T-helper 2 cell treated with Interferon-gamma antibody and Interleukin-4, amounts not matched to agents 5 μg/mL and 100 μg/mL, for 36 hours (primary cell): ENCODE data around the gene TMPRSS3.

Experiments used
- DNase-seq: peaks from one replicate; pipeline ENCODE4 v3.0.0; 2021; ENCODE audit warnings: low spot score
- H3K27ac Mint-ChIP-seq: one replicate; pipeline ENCODE4 v1.8.0; 2021; ENCODE audit warnings: mild to moderate bottlenecking, mixed read lengths
- H3K27me3 Mint-ChIP-seq: one replicate; pipeline ENCODE4 v1.8.0; 2021; ENCODE audit warnings: low read depth, mixed read lengths
- H3K36me3 Mint-ChIP-seq: one replicate; pipeline ENCODE4 v1.8.0; 2021; ENCODE audit warnings: low read depth, mixed read lengths
- H3K4me1 Mint-ChIP-seq: one replicate; pipeline ENCODE4 v1.8.0; 2021; ENCODE audit warnings: low read depth, mixed read lengths
- H3K4me3 Mint-ChIP-seq: one replicate; pipeline ENCODE4 v1.8.0; 2022; ENCODE audit warnings: mild to moderate bottlenecking, moderate library complexity, mixed read lengths
- H3K9me3 Mint-ChIP-seq: one replicate; pipeline ENCODE4 v1.8.0; 2021; ENCODE audit warnings: mixed read lengths

The TMPRSS3 gene

GRCh38 chr21:42395905-42396651 lies at the start of gene TMPRSS3:
Gene TMPRSS3, minus strand, starts transcription at chr21:42396052. Its CDS starts 635 bp downstream, at chr21:42395417.
- H3K4me1 Mint-ChIP-seq = peaks cover 61% of the 10 kb centered on the region
- H3K27me3 Mint-ChIP-seq = no peaks in the 10 kb centered on the region
- H3K9me3 Mint-ChIP-seq = no peaks in the 10 kb centered on the region
- no peak within 1 kb of the TSS for H3K27ac Mint-ChIP-seq
- H3K36me3 Mint-ChIP-seq = peaks cover 2% of the 10 kb centered on the region
- no peak for DNase-seq
- no peak within 1 kb of the TSS for H3K4me3 Mint-ChIP-seq

GRCh38 chr21:42445311-42445710 lies 49.5 kb upstream of the TMPRSS3 start:
- no peaks in the 10 kb centered on the region for H3K9me3 Mint-ChIP-seq
- DNase-seq = no peak
- H3K27ac Mint-ChIP-seq = no peak overlapping the region
- peaks cover 78% of the 10 kb centered on the region for H3K36me3 Mint-ChIP-seq
- H3K27me3 Mint-ChIP-seq = no peaks in the 10 kb centered on the region
- H3K4me3 Mint-ChIP-seq = no peak overlapping the region
- H3K4me1 Mint-ChIP-seq = peaks cover 29% of the 10 kb centered on the region

DNA sequence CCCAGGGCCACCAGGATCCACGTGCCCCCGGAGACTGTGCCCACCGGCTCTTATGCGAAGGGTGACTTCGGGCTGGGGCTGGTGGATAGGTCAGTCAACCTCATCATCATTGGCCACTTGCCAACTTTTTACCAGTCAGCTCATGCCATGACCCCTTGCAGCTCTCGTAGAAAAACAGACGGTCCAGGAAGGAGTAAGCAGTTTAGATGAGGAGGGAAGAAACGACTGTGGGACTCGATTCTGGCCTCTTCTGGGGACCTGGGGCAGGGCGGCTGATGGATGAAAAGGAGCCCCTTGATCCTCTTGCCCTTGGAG lies 48.9 kb upstream of the TMPRSS3 start:
- Mint-ChIP-seq H3K9me3 (no peaks in the 10 kb centered on the region), H3K36me3 (peaks cover 82% of the 10 kb centered on the region), H3K27me3 (no peaks in the 10 kb centered on the region), H3K4me1 (peaks cover 26% of the 10 kb centered on the region), H3K4me3 (no peak overlapping the region), H3K27ac (no peak overlapping the region)
- no peak for DNase-seq

DNA sequence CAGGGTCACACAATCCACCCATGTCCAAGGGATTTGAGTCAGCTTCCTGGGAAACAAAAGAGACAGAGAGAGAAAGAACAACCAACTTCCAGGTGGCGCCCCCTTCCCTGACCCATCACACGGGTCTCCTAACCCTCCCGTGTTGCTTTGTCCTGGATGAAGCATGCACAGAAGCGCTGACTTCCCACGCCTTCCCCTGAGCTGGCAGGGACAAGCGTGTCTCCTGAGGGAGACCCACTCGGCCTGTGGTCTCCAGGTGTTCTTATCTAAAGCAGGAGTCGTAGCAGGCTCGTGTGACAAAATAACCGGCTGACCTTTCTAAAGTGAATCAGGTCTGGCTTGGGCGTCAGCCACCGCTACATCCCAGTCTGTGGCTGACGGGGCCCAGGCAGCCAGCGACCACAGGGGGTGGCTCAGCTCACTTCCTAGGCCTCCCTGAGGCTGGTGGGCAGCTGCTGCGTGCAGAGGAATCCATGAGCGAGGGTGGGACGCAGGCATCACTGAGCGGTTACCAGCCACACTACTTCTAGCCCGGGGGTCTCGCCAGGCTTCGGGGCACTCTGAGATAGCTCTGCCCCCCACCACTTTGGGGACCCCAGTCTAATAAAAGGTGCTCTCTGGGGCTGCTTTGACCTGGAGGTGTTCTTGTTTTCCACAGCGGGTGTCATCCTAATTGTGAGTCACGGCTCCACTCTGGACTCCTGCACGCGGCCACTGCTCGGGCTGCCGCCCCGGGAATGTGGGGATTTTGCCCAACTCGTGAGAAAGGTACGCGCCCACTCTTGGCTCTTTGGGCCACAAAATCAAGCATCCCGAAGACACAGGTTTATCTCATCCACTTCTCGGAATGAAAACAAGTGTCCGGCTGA lies 48.3 kb upstream of the TMPRSS3 start:
- Mint-ChIP-seq H3K4me3 (no peak overlapping the region), H3K4me1 (peaks cover 25% of the 10 kb centered on the region), H3K9me3 (no peaks in the 10 kb centered on the region), H3K27me3 (no peaks in the 10 kb centered on the region), H3K27ac (no peak overlapping the region), H3K36me3 (peaks cover 87% of the 10 kb centered on the region)
- DNase-seq = no peak

DNA sequence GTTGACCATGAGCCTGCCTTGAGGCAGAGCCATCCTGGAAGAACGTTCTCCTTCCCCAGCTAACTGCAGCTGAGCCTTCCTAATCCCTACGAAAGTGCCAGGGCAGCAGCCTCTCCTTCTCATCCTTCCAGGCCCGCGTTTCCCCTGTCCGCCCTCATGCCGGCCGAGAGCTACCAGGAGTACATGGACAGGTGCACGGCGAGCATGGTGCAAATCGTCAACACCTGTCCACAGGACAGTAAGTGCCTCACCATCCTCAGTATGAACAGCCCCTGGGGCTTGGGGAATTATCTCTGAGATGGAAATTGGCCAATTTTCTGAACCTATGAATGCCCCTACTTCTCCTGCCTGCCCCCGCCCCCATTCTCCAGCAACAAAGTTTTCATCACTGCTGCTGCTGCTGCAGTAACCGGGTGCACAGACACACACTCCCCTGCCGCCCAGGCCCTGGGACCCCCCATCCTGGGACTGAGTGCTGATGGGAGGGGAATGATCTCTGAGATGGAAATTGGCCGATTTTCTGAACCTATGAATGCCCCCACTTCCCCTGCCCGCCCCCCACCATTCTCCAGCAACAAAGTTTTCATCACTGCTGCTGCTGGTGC lies 47.4 kb upstream of the TMPRSS3 start:
- Mint-ChIP-seq H3K27ac (no peak overlapping the region), H3K4me3 (no peak overlapping the region), H3K9me3 (no peaks in the 10 kb centered on the region), H3K4me1 (peaks cover 25% of the 10 kb centered on the region), H3K27me3 (no peaks in the 10 kb centered on the region), H3K36me3 (peaks cover 92% of the 10 kb centered on the region)
- DNase-seq = no peak

- no peak overlapping the region for H3K27ac Mint-ChIP-seq
- no peaks in the 10 kb centered on the region for H3K9me3 Mint-ChIP-seq
- peaks cover 94% of the 10 kb centered on the region for H3K36me3 Mint-ChIP-seq
- no peaks in the 10 kb centered on the region for H3K27me3 Mint-ChIP-seq
- no peak overlapping the region for H3K4me3 Mint-ChIP-seq
- no peak for DNase-seq
- H3K4me1 Mint-ChIP-seq = peaks cover 26% of the 10 kb centered on the region
Measured at GRCh38 chr21:42441963-42442362, 46.1 kb upstream of the TMPRSS3 start.

GRCh38 chr21:42440187-42440792 lies 44.4 kb upstream of the TMPRSS3 start:
- H3K36me3 Mint-ChIP-seq = peaks cover 93% of the 10 kb centered on the region
- no peaks in the 10 kb centered on the region for H3K27me3 Mint-ChIP-seq
- H3K4me1 Mint-ChIP-seq = peaks cover 30% of the 10 kb centered on the region
- no peak overlapping the region for H3K27ac Mint-ChIP-seq
- peak; percentile 75 for DNase-seq
- H3K4me3 Mint-ChIP-seq = no peak overlapping the region
- H3K9me3 Mint-ChIP-seq = no peaks in the 10 kb centered on the region

- Mint-ChIP-seq H3K27me3 (no peaks in the 10 kb centered on the region), H3K36me3 (peaks cover 93% of the 10 kb centered on the region), H3K27ac (peak overlapping the region; percentile 57), H3K4me3 (no peak overlapping the region), H3K9me3 (no peaks in the 10 kb centered on the region), H3K4me1 (peaks cover 36% of the 10 kb centered on the region)
- peak; percentile 63 for DNase-seq
Measured at GRCh38 chr21:42439284-42440186, 43.7 kb upstream of the TMPRSS3 start.

- Mint-ChIP-seq H3K27me3 (no peaks in the 10 kb centered on the region), H3K27ac (peak overlapping the region; percentile 57), H3K4me3 (no peak overlapping the region), H3K9me3 (peaks cover 4% of the 10 kb centered on the region), H3K36me3 (peaks cover 94% of the 10 kb centered on the region), H3K4me1 (peaks cover 45% of the 10 kb centered on the region)
- no peak for DNase-seq
Measured at GRCh38 chr21:42438316-42439205, 42.7 kb upstream of the TMPRSS3 start.

- H3K4me1 Mint-ChIP-seq = peaks cover 50% of the 10 kb centered on the region
- H3K27ac Mint-ChIP-seq = no peak overlapping the region
- H3K4me3 Mint-ChIP-seq = no peak overlapping the region
- H3K36me3 Mint-ChIP-seq = peaks cover 95% of the 10 kb centered on the region
- no peak for DNase-seq
- no peaks in the 10 kb centered on the region for H3K27me3 Mint-ChIP-seq
- peaks cover 9% of the 10 kb centered on the region for H3K9me3 Mint-ChIP-seq
Measured at GRCh38 chr21:42437786-42438185, 41.9 kb upstream of the TMPRSS3 start.

GRCh38 chr21:42436914-42437313 lies 41.1 kb upstream of the TMPRSS3 start:
- Mint-ChIP-seq H3K4me3 (no peak overlapping the region), H3K9me3 (peaks cover 17% of the 10 kb centered on the region), H3K4me1 (peaks cover 55% of the 10 kb centered on the region), H3K27ac (no peak overlapping the region), H3K27me3 (no peaks in the 10 kb centered on the region), H3K36me3 (peaks cover 95% of the 10 kb centered on the region)
- no peak for DNase-seq

DNA sequence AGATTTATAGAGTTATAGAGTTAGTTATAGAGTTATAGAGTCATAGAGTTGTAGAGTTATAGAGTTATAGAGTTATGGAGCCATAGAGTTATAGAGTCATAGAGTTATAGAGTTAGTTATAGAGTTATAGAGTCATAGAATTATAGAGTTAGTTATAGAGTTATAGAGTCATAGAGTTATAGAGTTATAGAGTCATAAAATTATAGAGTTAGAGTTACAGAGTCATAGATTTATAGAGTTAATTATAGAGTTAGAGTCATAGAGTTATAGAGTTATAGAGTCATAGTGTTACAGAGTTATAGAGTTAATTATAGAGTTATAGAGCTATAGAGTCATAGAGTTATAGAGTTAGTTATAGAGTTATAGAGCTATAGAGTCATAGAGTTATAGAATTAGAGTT lies 40.0 kb upstream of the TMPRSS3 start:
- DNase-seq = no peak
- Mint-ChIP-seq H3K27ac (no peak overlapping the region), H3K4me3 (no peak overlapping the region), H3K36me3 (peaks cover 97% of the 10 kb centered on the region), H3K9me3 (peaks cover 24% of the 10 kb centered on the region), H3K4me1 (peaks cover 56% of the 10 kb centered on the region), H3K27me3 (no peaks in the 10 kb centered on the region)
